Gastroesophageal sphincter (tissue), 3 donors: ENCODE results near the gene IDI1.

Experiments
- CTCF ChIP-seq, 4 experiments: fragments of 200-600 bp in 2 of 4; fragments of 450-650 bp in 2 of 4; sonication (generic) in 1 of 4; IDR thresholded peaks; one replicate each; pipeline ENCODE4 v1.5.1; 2017 to 2019; ENCODE audit warnings: antibody characterized with exemption in 4 of 4, mild to moderate bottlenecking in 2 of 4, moderate library complexity in 2 of 4
- EP300 ChIP-seq: sonication (generic); formaldehyde crosslinking; IDR thresholded peaks from one replicate; pipeline ENCODE4 v1.6.1; 2017; ENCODE audit warnings: antibody characterized with exemption, mild to moderate bottlenecking
- POLR2A ChIP-seq, 2 donors: fragments of 450-650 bp; IDR thresholded peaks; one replicate each; pipeline ENCODE4 v1.6.1; 2017; ENCODE audit warnings: antibody characterized with exemption in 2 of 2, mild to moderate bottlenecking in 2 of 2, moderate library complexity in 1 of 2
- POLR2AphosphoS5 ChIP-seq: sonication (generic); formaldehyde crosslinking; IDR thresholded peaks from one replicate; pipeline ENCODE4 v1.6.1; 2017; ENCODE audit warnings: antibody characterized with exemption

DNA sequence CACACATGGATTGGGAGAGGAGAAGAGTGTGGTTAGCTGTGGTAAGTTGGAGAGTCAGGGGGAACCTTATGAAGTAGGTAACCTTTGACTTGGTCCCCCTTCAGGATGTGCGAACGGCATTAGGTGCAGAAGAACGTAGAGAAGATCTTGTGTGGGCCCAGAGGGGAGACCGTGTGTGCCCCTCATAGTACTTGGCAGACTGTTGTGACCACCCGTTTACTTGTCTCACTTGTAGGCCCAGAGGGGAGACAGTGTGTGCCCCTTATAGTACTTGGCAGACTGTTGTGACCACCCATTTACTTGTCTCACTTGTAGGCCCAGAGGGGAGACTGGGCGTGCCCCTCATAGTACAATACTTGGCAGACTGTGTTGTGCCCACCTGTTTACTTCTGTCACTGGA lies 58.1 kb downstream of the IDI1 start:
- TF ChIP-seq CTCF (IDR thresholded peaks at IDR 0.05) (no peak), EP300 (no peak), POLR2A (IDR thresholded peaks at IDR 0.05) (no peak), POLR2AphosphoS5 (no peak)
